K562 (cell line): ENCODE data around the gene SBK1. TPM values are rescaled to one million over a fixed set of nuclear protein-coding genes. Genes with fewer than 3 reads are reported as not detected.
A peak's percentile ranks its signal among the peaks of the same experiment; 100 is the strongest.
"Not testable (repeated sequence)": the region's sequence is repeated elsewhere in the genome, so short reads cannot be mapped to it uniquely, and the experiment has no call there.

Source experiments
- ATAC-seq: fragments of 200-7000 bp; cut with Tn5 transposase; 3 replicates; pipeline ENCODE4 v1.9.1; 2020; ENCODE audit warnings: moderate library complexity
- BruUV-seq: library from RNA; stranded (reverse); fragments of 400-500 nt; replicated peaks from 2 replicates; lab custom pipeline; 2021; lab: Mats Ljungman, UMichigan
- CTCF ChIA-PET: fragments of 300-600 bp; formaldehyde crosslinking; extraction: SDS; loops from one replicate; lab custom pipeline; 2021; ENCODE audit warnings: low intra/inter-chr PET ratio; lab: Yijun Ruan, JAX
- POLR2A ChIA-PET: fragments of 300-600, 350-650 bp; sonication (Branson Sonifier 250); formaldehyde crosslinking; extraction: SDS; loops from one replicate; lab custom pipeline; 2021; ENCODE audit warnings: antibody characterized with exemption, inconsistent platforms; lab: Yijun Ruan, JAX
- DNase-seq, 4 experiments: peaks; one replicate each; pipeline versions ENCODE4 v3.0.0 to v3.0.0-alpha.2; 2011 to 2018; ENCODE audit warnings: low spot score in 3 of 4, mixed read lengths in 3 of 4; ENCODE audit errors: extremely low read depth in 1 of 4
- FAIRE-seq: peaks from 2 replicates; lab custom pipeline; 2011; peaks lifted over from hg19 to GRCh38; lab: Jason Lieb, UNC
- H2AFZ ChIP-seq: 2 replicates; pipeline ENCODE4 v1.6.0; 2011; ENCODE audit warnings: low read depth, low read length, control low read depth, inconsistent platforms
- H3K27ac ChIP-seq: fragments of 200-600 bp; 3 replicates; pipeline ENCODE4 v1.8.0; 2011; ENCODE audit warnings: low read depth, mild to moderate bottlenecking, control low read depth, inconsistent platforms, low read length, moderate library complexity, mixed read lengths; ENCODE audit errors: extremely low read depth
- H3K27me3 ChIP-seq, 2 experiments: fragments of 300-600 bp in 1 of 2; 2 replicates in 1 of 2; 3 replicates in 1 of 2; pipeline versions ENCODE4 v1.6.0 to v1.8.0; 2011; ENCODE audit warnings: inconsistent platforms in 2 of 2, low read length in 2 of 2, mild to moderate bottlenecking in 1 of 2, mixed read lengths in 1 of 2, moderate library complexity in 1 of 2; ENCODE audit not compliant: control insufficient read depth in 2 of 2, insufficient read depth in 2 of 2
- H3K36me3 ChIP-seq: fragments of 300-600 bp; 3 replicates; pipeline ENCODE4 v1.8.0; 2011; ENCODE audit warnings: mild to moderate bottlenecking, low read length, inconsistent platforms; ENCODE audit not compliant: control insufficient read depth, insufficient read depth
- H3K4me1 ChIP-seq, 2 experiments: fragments of 200-600 bp in 1 of 2; replicated peaks in 1 of 2; 2 replicates in 1 of 2; 3 replicates in 1 of 2; pipeline versions ENCODE4 v1.5.1 to v1.8.0; 2011; ENCODE audit warnings: inconsistent platforms in 2 of 2, low read length in 2 of 2, mild to moderate bottlenecking in 1 of 2, mixed read lengths in 1 of 2, moderate library complexity in 1 of 2; ENCODE audit not compliant: control insufficient read depth in 2 of 2, insufficient read depth in 2 of 2
- H3K4me2 ChIP-seq: 2 replicates; pipeline ENCODE4 v1.6.1; 2011; ENCODE audit warnings: low read length, control low read depth, inconsistent platforms, mixed read lengths; ENCODE audit not compliant: insufficient read depth
- H3K4me3 ChIP-seq: fragments of 200-600 bp; sonication (generic), shearing (Covaris generic); 2 replicates; pipeline ENCODE4 v1.5.1; 2016; ENCODE audit warnings: control low read depth, inconsistent platforms
- H3K79me2 ChIP-seq: fragments of 200-600 bp; 3 replicates; pipeline ENCODE4 v1.8.0; 2011; ENCODE audit warnings: low read length, inconsistent platforms; ENCODE audit not compliant: control insufficient read depth, insufficient read depth
- H3K9ac ChIP-seq, 2 experiments: 2 replicates each; pipeline versions ENCODE4 v1.6.0 to v1.6.1; 2011; ENCODE audit warnings: low read depth in 2 of 2, low read length in 2 of 2, control low read depth in 1 of 2, inconsistent platforms in 1 of 2, mild to moderate bottlenecking in 1 of 2, mixed read lengths in 1 of 2; ENCODE audit not compliant: insufficient read depth in 1 of 2
- H3K9me1 ChIP-seq: one replicate; pipeline ENCODE4 v1.6.0; 2011; ENCODE audit warnings: inconsistent platforms, mild to moderate bottlenecking, low read length, moderate library complexity; ENCODE audit not compliant: control insufficient read depth, insufficient read depth
- H3K9me3 ChIP-seq: replicated peaks from 2 replicates; pipeline ENCODE4 v1.5.1; 2011; ENCODE audit warnings: low read depth, low read length, inconsistent platforms; ENCODE audit not compliant: control insufficient read depth, insufficient read depth
- H4K20me1 ChIP-seq: replicated peaks from 2 replicates; pipeline ENCODE4 v1.6.1; 2011; ENCODE audit warnings: low read length, inconsistent platforms, mixed read lengths; ENCODE audit not compliant: control insufficient read depth, insufficient read depth
- CEBPB ChIP-seq: fragments of 450-650 bp; IDR thresholded peaks from 2 replicates; pipeline ENCODE4 v1.6.1; 2016; ENCODE audit warnings: missing genetic modification characterization, missing compliant biosample characterization
- WGBS: fragments of 100-300 bp; shearing (Covaris generic); methylation state at CpG from one replicate; pipeline ENCODE4 v1.1.6; 2016; ENCODE audit warnings: low coverage, mixed read lengths; ENCODE audit not compliant: insufficient coverage; ENCODE audit errors: missing lambda C conversion rate; 5-methylcytosine and 5-hydroxymethylcytosine counted together
- in situ Hi-C: fragments of 300-500 bp; cut with MboI; formaldehyde crosslinking; loops from 4 replicates; pipeline ENCODE4 v1.15.0; 2018; ENCODE audit warnings: inconsistent platforms, mixed read lengths
- intact Hi-C: fragments of 100-400 bp; cut with micrococcal nuclease; formaldehyde crosslinking; loops from 2 replicates; pipeline ENCODE4 v1.14.2; 2022
- polyA plus RNA-seq, 8 experiments: library from polyadenylated mRNA; depleted of rRNA in 4 of 8; stranded (reverse) in 5 of 8; unstranded in 3 of 8; fragments of >200 nt; fragmentation: Nextera tagmentation in 2 of 8; fragmentation: Illumina TruSeq in 1 of 8; extraction: Ambion mirVana in 2 of 8; extraction: Trizol in 1 of 8; gene quantifications; 2 replicates each; pipeline versions ENCODE4 v1.2.1 to v1.2.3, GENCODE V29; 2011 to 2014; ENCODE audit warnings: inconsistent platforms in 1 of 8, missing spikeins in 1 of 8
- total RNA-seq, 7 experiments: library from RNA; depleted of rRNA in 6 of 7; stranded (reverse); fragments of >200 nt in 6 of 7; fragmentation: Illumina TruSeq in 2 of 7; extraction: Trizol in 2 of 7; gene quantifications; 2 replicates each; pipeline versions ENCODE4 v1.2.1 to v1.2.3, GENCODE V29; 2011 to 2021; ENCODE audit warnings: low replicate concordance in 1 of 7
- TF ChIP-seq, protein P1 (sequence below), 2 experiments: fragments of 450-650 bp in 1 of 2; sonication (generic) in 1 of 2; formaldehyde crosslinking in 1 of 2; IDR thresholded peaks in 1 of 2; conservative IDR thresholded peaks in 1 of 2; 2 replicates each; pipeline versions ENCODE4 v1.6.1 to v1.8.1; 2016 to 2023; ENCODE audit warnings: mild to moderate bottlenecking in 2 of 2, moderate library complexity in 2 of 2, inconsistent platforms in 1 of 2, missing genetic modification reagents in 1 of 2

SBK1 gene
- total and polyA plus RNA-seq, 9 of the 15 experiments (the other 6 are each of a cell fraction or from before 2014, with no cell fraction given): 0.01 to 0.07 (median 0.03) TPM; not detected in 6

DNA sequence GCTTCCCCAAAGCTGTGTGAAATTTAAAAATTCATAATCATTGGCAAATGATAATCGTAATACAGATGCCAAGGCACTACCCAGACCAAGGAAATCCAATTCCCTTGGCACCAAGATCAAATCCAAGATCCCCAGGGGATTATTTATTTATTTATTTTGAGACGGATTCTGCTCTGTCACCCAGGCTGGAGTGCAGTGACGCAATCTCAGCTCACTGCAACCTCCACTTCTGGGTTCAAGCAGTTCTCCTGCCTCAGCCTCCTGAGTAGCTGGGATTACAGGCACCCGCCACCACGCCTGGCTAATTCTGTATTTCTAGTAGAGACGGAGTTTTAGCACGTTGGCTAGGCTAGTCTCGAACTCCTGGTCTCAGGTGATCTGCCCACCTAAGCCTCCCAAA is 43.4 kb downstream of the SBK1 start:
- POLR2A ChIA-PET, H3K27ac ChIP-seq, intact Hi-C loops, in situ Hi-C loops, H4K20me1 ChIP-seq, H3K27me3 ChIP-seq, H3K9ac ChIP-seq, BruUV-seq, H3K9me1 ChIP-seq, H3K4me2 ChIP-seq, CTCF ChIA-PET, H3K9me3 ChIP-seq, ATAC-seq, H2AFZ ChIP-seq, H3K79me2 ChIP-seq, H3K4me3 ChIP-seq, H3K4me1 ChIP-seq, DNase-seq, FAIRE-seq, H3K36me3 ChIP-seq: not testable (repeated sequence)
- WGBS: 2% methylated on average over 4 of the region's 8 CpGs
- TF ChIP-seq, protein P1, sequence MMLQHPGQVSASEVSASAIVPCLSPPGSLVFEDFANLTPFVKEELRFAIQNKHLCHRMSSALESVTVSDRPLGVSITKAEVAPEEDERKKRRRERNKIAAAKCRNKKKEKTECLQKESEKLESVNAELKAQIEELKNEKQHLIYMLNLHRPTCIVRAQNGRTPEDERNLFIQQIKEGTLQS (IDR thresholded peaks at IDR 0.05): peak; percentile 54
- TF ChIP-seq, protein P1 (CRISPR knock-in tag; conservative IDR thresholded peaks at IDR 0.05): not testable (repeated sequence)
- peak; percentile 50 for TF ChIP-seq CEBPB (tag)

DNA sequence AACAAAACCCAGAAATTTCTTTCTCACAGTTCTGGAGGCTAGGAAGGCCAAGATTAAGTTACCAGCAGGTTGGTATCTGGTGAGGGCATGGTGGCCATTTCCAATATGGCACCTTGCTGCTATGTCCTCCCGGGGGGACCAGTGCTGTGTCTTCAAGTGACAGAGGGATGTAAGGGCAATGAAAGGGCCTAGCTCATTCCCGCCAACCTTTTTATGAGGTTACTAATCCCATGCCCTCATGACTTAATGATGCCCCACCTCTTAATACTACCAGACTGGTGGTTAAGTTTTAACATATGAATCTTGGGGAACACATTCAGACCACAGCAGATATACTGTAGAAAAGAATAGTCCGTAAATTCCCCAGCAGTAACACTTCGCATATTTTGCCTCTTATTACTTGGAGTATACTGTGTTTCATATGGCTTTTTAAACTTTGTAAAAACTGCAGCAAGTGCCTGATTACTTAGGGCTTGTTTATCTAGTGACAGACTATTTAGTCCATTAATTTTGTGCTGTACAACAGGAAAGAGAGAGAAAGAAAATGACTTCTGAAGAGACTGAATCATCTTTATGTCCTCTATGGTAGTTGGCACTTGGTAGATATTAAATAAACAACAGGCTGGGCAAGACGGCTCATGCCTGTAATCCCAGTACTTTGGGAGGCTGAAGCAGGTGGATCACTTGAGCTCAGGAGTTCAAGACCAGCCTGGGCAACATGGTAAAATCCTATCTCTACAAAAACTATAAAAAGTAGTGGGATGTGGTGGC is 44.8 kb downstream of the SBK1 start:
- H3K4me1 ChIP-seq, H3K4me3 ChIP-seq, H3K27me3 ChIP-seq, H3K9me3 ChIP-seq, H3K27ac ChIP-seq, ATAC-seq, CTCF ChIA-PET, intact Hi-C loops, H3K4me2 ChIP-seq, H3K9ac ChIP-seq, H2AFZ ChIP-seq, BruUV-seq, H4K20me1 ChIP-seq, H3K9me1 ChIP-seq, H3K36me3 ChIP-seq, in situ Hi-C loops, POLR2A ChIA-PET, H3K79me2 ChIP-seq, FAIRE-seq, DNase-seq: not testable (repeated sequence)
- 0% methylated on average over 4 of the region's 5 CpGs for WGBS

DNA sequence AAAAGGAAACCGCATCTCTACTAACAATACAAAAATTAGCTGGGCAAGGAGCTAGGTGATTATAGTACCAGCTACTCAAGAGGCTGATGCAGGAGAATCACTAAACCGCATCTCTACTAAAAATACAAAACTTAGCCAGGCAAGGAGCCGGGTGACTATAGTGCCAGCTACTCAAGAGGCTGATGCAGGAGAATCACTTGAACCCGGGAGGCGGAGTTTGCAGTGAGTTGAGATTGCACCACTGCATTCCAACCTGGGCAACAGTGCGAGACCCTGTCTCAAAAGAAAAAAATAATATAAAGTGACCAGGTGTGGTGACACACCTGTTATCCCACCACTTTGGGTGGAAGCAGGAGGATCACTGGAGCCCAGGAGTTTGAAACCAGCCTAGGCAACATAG is 45.9 kb downstream of the SBK1 start:
- H3K9ac ChIP-seq, H2AFZ ChIP-seq, H3K4me1 ChIP-seq, BruUV-seq, H3K79me2 ChIP-seq, ATAC-seq, FAIRE-seq, H3K4me2 ChIP-seq, H3K27ac ChIP-seq, POLR2A ChIA-PET, H3K36me3 ChIP-seq, H3K27me3 ChIP-seq, H3K4me3 ChIP-seq, H3K9me1 ChIP-seq, H4K20me1 ChIP-seq, H3K9me3 ChIP-seq, DNase-seq, in situ Hi-C loops, intact Hi-C loops, CTCF ChIA-PET: not testable (repeated sequence)
- WGBS: 0% methylated on average over 3 of the region's 6 CpGs
